Neural cell (in vitro differentiated cells): ENCODE measurements around the gene ZNF521.

Experiments used
- CTCF ChIP-seq: fragments of 450-650 bp; IDR thresholded peaks from 2 replicates; pipeline ENCODE4 v1.5.1; 2014; ENCODE audit warnings: antibody characterized with exemption, mild to moderate bottlenecking, moderate library complexity; ENCODE audit not compliant: poor library complexity, severe bottlenecking
- EP300 ChIP-seq: fragments of 450-650 bp; conservative IDR thresholded peaks from 2 replicates; pipeline ENCODE4 v1.6.1; 2014; ENCODE audit warnings: antibody characterized with exemption, mild to moderate bottlenecking, moderate library complexity; ENCODE audit not compliant: poor library complexity, severe bottlenecking
- EZH2 ChIP-seq: fragments of 200-600, 300-800 bp; shearing (Covaris generic), sonication (generic); IDR thresholded peaks from 2 replicates; pipeline ENCODE4 v1.6.1; 2014; ENCODE audit warnings: antibody characterized with exemption, low read length, borderline replicate concordance, mild to moderate bottlenecking; ENCODE audit not compliant: insufficient read depth, poor library complexity, severe bottlenecking
- MXI1 ChIP-seq: fragments of 450-650 bp; conservative IDR thresholded peaks from 2 replicates; pipeline ENCODE4 v1.6.1; 2014; ENCODE audit warnings: antibody characterized with exemption, mild to moderate bottlenecking; ENCODE audit not compliant: poor library complexity, severe bottlenecking
- POLR2AphosphoS5 ChIP-seq: IDR thresholded peaks from 2 replicates; pipeline ENCODE4 v1.6.1; 2012
- RAD21 ChIP-seq: fragments of 450-650 bp; conservative IDR thresholded peaks from 2 replicates; pipeline ENCODE4 v1.6.1; 2014; ENCODE audit warnings: antibody characterized with exemption, mild to moderate bottlenecking, moderate library complexity
- REST ChIP-seq: IDR thresholded peaks from 2 replicates; pipeline ENCODE4 v1.6.1; 2012; ENCODE audit warnings: borderline replicate concordance
- TAF1 ChIP-seq: IDR thresholded peaks from 2 replicates; pipeline ENCODE4 v1.6.1; 2012; ENCODE audit warnings: low read depth

- TF ChIP-seq CTCF: no peak
- no peak for TF ChIP-seq TAF1
- no peak for TF ChIP-seq MXI1
- TF ChIP-seq EZH2: no peak
- no peak for TF ChIP-seq RAD21
- TF ChIP-seq REST: no peak
- TF ChIP-seq EP300: no peak
- TF ChIP-seq POLR2AphosphoS5: no peak
Observed at GRCh38 chr18:25181581-25181980, 170.4 kb downstream of the ZNF521 start.
